HepG2 (cell line): Measurements from ENCODE around the gene DNAJB11. TPM values are rescaled to one million over a fixed set of nuclear protein-coding genes. Genes with fewer than 3 reads are reported as not detected.

Experiments
- BCL6 ChIP-seq: IDR thresholded peaks from 2 replicates; pipeline ENCODE4 v1.6.1; 2016; ENCODE audit warnings: missing genetic modification reagents, missing compliant biosample characterization
- CREB1 ChIP-seq, 2 experiments: fragments of 450-650 bp in 1 of 2; IDR thresholded peaks; 2 replicates each; pipeline ENCODE4 v1.6.1; 2016 to 2017; ENCODE audit warnings: control low read depth in 1 of 2, mild to moderate bottlenecking in 1 of 2, missing compliant biosample characterization in 1 of 2, missing genetic modification characterization in 1 of 2
- FOXP1 ChIP-seq, 2 experiments: fragments of 450-650 bp in 1 of 2; IDR thresholded peaks; 2 replicates each; pipeline ENCODE4 v1.6.1; 2017 to 2018; ENCODE audit warnings: antibody characterized with exemption in 1 of 2
- GLMP ChIP-seq: sonication (generic); formaldehyde crosslinking; IDR thresholded peaks from 2 replicates; pipeline ENCODE4 v1.9.0; 2021; ENCODE audit warnings: missing genetic modification reagents, mild to moderate bottlenecking, borderline replicate concordance
- IKZF5 ChIP-seq: IDR thresholded peaks from 2 replicates; pipeline ENCODE4 v1.6.1; 2018; ENCODE audit warnings: missing genetic modification reagents, mild to moderate bottlenecking, missing compliant biosample characterization
- MAFG ChIP-seq: sonication (generic); formaldehyde crosslinking; IDR thresholded peaks from 2 replicates; pipeline ENCODE4 v1.5.1; 2020; ENCODE audit warnings: mild to moderate bottlenecking, missing genetic modification reagents
- MED13 ChIP-seq: sonication (generic); formaldehyde crosslinking; IDR thresholded peaks from 2 replicates; pipeline ENCODE4 v1.5.0; 2020; ENCODE audit warnings: missing genetic modification reagents
- MLXIP ChIP-seq: sonication (generic); formaldehyde crosslinking; IDR thresholded peaks from 2 replicates; pipeline ENCODE4 v1.9.0; 2021; ENCODE audit warnings: missing genetic modification reagents, borderline replicate concordance
- NFE2L2 ChIP-seq: fragments of 150-350 bp; IDR thresholded peaks from 2 replicates; pipeline ENCODE4 v1.6.1; 2014; ENCODE audit warnings: low read length
- PCBP2 ChIP-seq: fragments of 200-400 bp; formaldehyde crosslinking; optimal IDR thresholded peaks from 2 replicates; pipeline ENCODE3; 2018; ENCODE audit warnings: low read length, low read depth; ENCODE audit not compliant: poor library complexity, severe bottlenecking
- RXRA ChIP-seq: sonication (generic); formaldehyde crosslinking; IDR thresholded peaks from 2 replicates; pipeline ENCODE4 v1.5.1; 2020; ENCODE audit warnings: missing genetic modification reagents
- SIX1 ChIP-seq: sonication (generic); formaldehyde crosslinking; IDR thresholded peaks from 2 replicates; pipeline ENCODE4 v1.4.0; 2020; ENCODE audit warnings: missing genetic modification reagents, borderline replicate concordance
- TOE1 ChIP-seq: sonication (generic); formaldehyde crosslinking; IDR thresholded peaks from 2 replicates; pipeline ENCODE4 v1.4.0; 2020; ENCODE audit warnings: mild to moderate bottlenecking, missing genetic modification reagents
- YEATS2 ChIP-seq: sonication (generic); formaldehyde crosslinking; IDR thresholded peaks from 2 replicates; pipeline ENCODE4 v1.4.0; 2020; ENCODE audit warnings: missing genetic modification reagents, borderline replicate concordance
- ZBTB14 ChIP-seq: sonication (generic); formaldehyde crosslinking; IDR thresholded peaks from 2 replicates; pipeline ENCODE4 v1.4.0; 2020; ENCODE audit warnings: missing genetic modification reagents
- ZKSCAN5 ChIP-seq: sonication (generic); formaldehyde crosslinking; IDR thresholded peaks from 2 replicates; pipeline ENCODE4 v1.5.1; 2020; ENCODE audit warnings: mild to moderate bottlenecking, missing genetic modification reagents
- ZNF230 ChIP-seq: sonication (generic); formaldehyde crosslinking; IDR thresholded peaks from 2 replicates; pipeline ENCODE4 v1.4.0; 2020; ENCODE audit warnings: mild to moderate bottlenecking, missing genetic modification reagents
- ZNF546 ChIP-seq: sonication (generic); formaldehyde crosslinking; conservative IDR thresholded peaks from 2 replicates; pipeline ENCODE4 v1.8.1; 2023; ENCODE audit warnings: mild to moderate bottlenecking, missing genetic modification reagents
- ZNF577 ChIP-seq: sonication (generic); formaldehyde crosslinking; IDR thresholded peaks from 2 replicates; pipeline ENCODE4 v1.4.0; 2020; ENCODE audit warnings: mild to moderate bottlenecking, low read depth, missing genetic modification reagents, borderline replicate concordance
- ZNF580 ChIP-seq: IDR thresholded peaks from 2 replicates; pipeline ENCODE4 v1.6.1; 2016; ENCODE audit warnings: low read depth, borderline replicate concordance
- polyA plus RNA-seq, 8 experiments: library from polyadenylated mRNA; depleted of rRNA in 3 of 8; stranded (reverse) in 7 of 8; unstranded in 1 of 8; fragments of >200 nt; fragmentation: Illumina TruSeq in 4 of 8; extraction: Trizol in 4 of 8; gene quantifications; 2 replicates each; pipeline versions ENCODE4 v1.2.1 to v1.2.3, GENCODE V29; 2011 to 2016; ENCODE audit warnings: low read depth in 4 of 8, missing spikeins in 1 of 8, mixed read lengths in 1 of 8; ENCODE audit not compliant: insufficient read depth in 1 of 8
- total RNA-seq, 5 experiments: library from RNA; depleted of rRNA; stranded (reverse); fragments of >200 nt; fragmentation: Illumina TruSeq; extraction: Trizol; gene quantifications; 2 replicates each; pipeline ENCODE4 v1.2.3, GENCODE V29; 2016; ENCODE audit warnings: low read depth in 1 of 5

DNAJB11 gene
- total and polyA plus RNA-seq, 2 of the 13 experiments (the other 11 are each of a cell fraction or from before 2014, with no cell fraction given), result 41.0 to 132 TPM

- TF ChIP-seq MLXIP (CRISPR knock-in tag), result no peak
- TF ChIP-seq MED13 (CRISPR knock-in tag), result no peak
- TF ChIP-seq SIX1 (CRISPR knock-in tag), result no peak
- TF ChIP-seq ZBTB14 (CRISPR knock-in tag), result no peak
- TF ChIP-seq CREB1 (IDR thresholded peaks at IDR 0.05), result no peak
- no peak for TF ChIP-seq CREB1 (CRISPR knock-in tag; IDR thresholded peaks at IDR 0.05)
- TF ChIP-seq RXRA (CRISPR knock-in tag), result no peak
- TF ChIP-seq ZNF546 (CRISPR knock-in tag), result no peak
- no peak for TF ChIP-seq ZNF580 (CRISPR knock-in tag)
- no peak; the same call in 1 of the 2 replicates for TF ChIP-seq YEATS2 (CRISPR knock-in tag)
- TF ChIP-seq ZKSCAN5, result peak; percentile 68; the same call in 1 of the 2 replicates
- no peak for TF ChIP-seq MAFG (CRISPR knock-in tag)
- no peak for TF ChIP-seq GLMP (CRISPR knock-in tag)
- no peak for TF ChIP-seq NFE2L2
- 0 out of 2 replicates have a peak, but pooled peaks have one; percentile 3 for TF ChIP-seq IKZF5 (CRISPR knock-in tag)
- TF ChIP-seq PCBP2, result no peak
- TF ChIP-seq BCL6 (CRISPR knock-in tag), result no peak
- no peak for TF ChIP-seq FOXP1 (IDR thresholded peaks at IDR 0.05)
- no peak for TF ChIP-seq FOXP1 (CRISPR knock-in tag; IDR thresholded peaks at IDR 0.05)
- TF ChIP-seq ZNF577 (CRISPR knock-in tag), result no peak
- no peak for TF ChIP-seq ZNF230 (CRISPR knock-in tag)
- TF ChIP-seq TOE1 (CRISPR knock-in tag), result no peak
Observed at GRCh38 chr3:186598108-186598784, 27.7 kb downstream of the DNAJB11 start (continued).
